OCI-M1 (cell line): ENCODE measurements around the gene PPP2R2D.
"Not testable (repeated sequence)": the region's sequence is repeated elsewhere in the genome, so short reads cannot be mapped to it uniquely, and the experiment has no call there.

Source experiments
- DNase-seq: peaks from one replicate; lab custom pipeline; 2025; lab: John Stamatoyannopoulos, UW

PPP2R2D gene

GRCh38 chr10:131868436-131868835 is 32.4 kb upstream of the PPP2R2D start:
- DNase-seq: no peak

GRCh38 chr10:131869344-131869743 is 31.5 kb upstream of the PPP2R2D start:
- DNase-seq: no peak

- DNase-seq: no peak
Measured at GRCh38 chr10:131870411-131870810, 30.4 kb upstream of the PPP2R2D start.

GRCh38 chr10:131870831-131871672 is 29.8 kb upstream of the PPP2R2D start:
- DNase-seq: no peak

- DNase-seq: no peak
Measured at GRCh38 chr10:131871673-131872005, 29.2 kb upstream of the PPP2R2D start.

- no peak for DNase-seq
Measured at GRCh38 chr10:131872011-131872826, 28.6 kb upstream of the PPP2R2D start.

GRCh38 chr10:131872827-131873375 is 27.9 kb upstream of the PPP2R2D start:
- no peak for DNase-seq

- peak; percentile 95 for DNase-seq
Measured at GRCh38 chr10:131874991-131875451, 25.8 kb upstream of the PPP2R2D start.

GRCh38 chr10:131875501-131875900 is 25.3 kb upstream of the PPP2R2D start:
- no peak for DNase-seq

- no peak for DNase-seq
Measured at GRCh38 chr10:131876017-131876416, 24.8 kb upstream of the PPP2R2D start.

GRCh38 chr10:131876508-131876907 is 24.3 kb upstream of the PPP2R2D start:
- DNase-seq: no peak

GRCh38 chr10:131880016-131880590 is 20.7 kb upstream of the PPP2R2D start:
- no peak for DNase-seq

- DNase-seq: peak; percentile 79
Measured at GRCh38 chr10:131881104-131881880, 19.5 kb upstream of the PPP2R2D start.

- no peak for DNase-seq
Measured at GRCh38 chr10:131882151-131882550, 18.7 kb upstream of the PPP2R2D start.

- DNase-seq: no peak
Measured at GRCh38 chr10:131882590-131883451, 18.0 kb upstream of the PPP2R2D start.

- DNase-seq: not testable (repeated sequence)
Measured at GRCh38 chr10:131883621-131884393, 17.0 kb upstream of the PPP2R2D start.

- DNase-seq: peak; percentile 93
Measured at GRCh38 chr10:131885391-131886165, 15.2 kb upstream of the PPP2R2D start.

GRCh38 chr10:131886237-131886636 is 14.6 kb upstream of the PPP2R2D start:
- peak; percentile 47 for DNase-seq

- peak; percentile 20 for DNase-seq
Measured at GRCh38 chr10:131888186-131888604, 12.6 kb upstream of the PPP2R2D start.
